CD4-positive, alpha-beta T cell treated with Interleukin-15 for 1 hour (primary cell): Measurements from ENCODE around the gene WDR38.
"Not testable (repeated sequence)": the region's sequence is repeated elsewhere in the genome, so short reads cannot be mapped to it uniquely, and the experiment has no call there.

Experiments
- DNase-seq: peaks from one replicate; pipeline ENCODE4 v3.0.0-alpha.2; 2020

WDR38 gene

DNA sequence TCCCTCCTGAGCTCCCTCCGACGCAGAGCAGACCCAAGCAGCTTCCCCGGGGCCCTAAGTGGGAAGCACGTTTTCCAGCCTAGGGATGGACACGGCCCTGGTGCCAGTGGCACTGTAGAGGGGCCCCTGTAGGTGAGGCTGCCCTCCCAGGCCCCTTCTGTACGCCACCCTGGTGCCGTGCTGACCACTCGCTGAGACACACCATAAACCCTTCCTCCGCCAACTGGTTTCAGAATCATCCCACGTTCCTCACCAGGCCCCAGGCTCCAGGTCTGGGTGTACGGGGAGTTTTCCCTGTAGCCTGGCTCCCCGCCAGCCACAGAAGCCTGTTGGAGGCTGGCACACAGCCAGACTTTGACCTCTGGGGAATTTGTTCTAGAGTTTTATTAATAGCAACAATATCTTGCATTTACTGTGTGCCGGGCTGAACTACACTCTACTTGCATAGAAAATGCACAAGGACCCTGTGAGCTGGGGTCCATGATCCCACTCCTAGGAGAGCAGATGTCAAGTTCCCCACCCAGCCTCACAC is 18.2 kb upstream of the WDR38 start:
- no peak for DNase-seq

DNA sequence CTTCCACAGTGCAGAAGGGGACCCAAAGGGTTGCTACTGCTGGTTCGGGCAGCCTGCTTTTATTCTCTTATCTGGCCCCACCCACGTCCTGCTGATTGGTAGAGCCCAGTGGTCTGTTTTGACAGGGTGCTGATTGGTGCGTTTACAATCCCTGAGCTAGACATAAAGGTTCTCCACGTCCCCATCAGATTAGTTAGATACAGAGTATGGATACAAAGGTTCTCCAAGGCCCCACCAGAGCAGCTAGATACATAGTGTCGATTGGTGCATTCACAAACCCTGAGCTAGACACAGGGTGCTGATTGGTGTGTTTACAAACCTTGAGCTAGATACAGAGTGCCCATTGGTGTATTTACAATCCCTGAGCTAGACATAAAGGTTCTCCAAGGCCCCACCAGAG is 15.1 kb upstream of the WDR38 start:
- DNase-seq: not testable (repeated sequence)

DNA sequence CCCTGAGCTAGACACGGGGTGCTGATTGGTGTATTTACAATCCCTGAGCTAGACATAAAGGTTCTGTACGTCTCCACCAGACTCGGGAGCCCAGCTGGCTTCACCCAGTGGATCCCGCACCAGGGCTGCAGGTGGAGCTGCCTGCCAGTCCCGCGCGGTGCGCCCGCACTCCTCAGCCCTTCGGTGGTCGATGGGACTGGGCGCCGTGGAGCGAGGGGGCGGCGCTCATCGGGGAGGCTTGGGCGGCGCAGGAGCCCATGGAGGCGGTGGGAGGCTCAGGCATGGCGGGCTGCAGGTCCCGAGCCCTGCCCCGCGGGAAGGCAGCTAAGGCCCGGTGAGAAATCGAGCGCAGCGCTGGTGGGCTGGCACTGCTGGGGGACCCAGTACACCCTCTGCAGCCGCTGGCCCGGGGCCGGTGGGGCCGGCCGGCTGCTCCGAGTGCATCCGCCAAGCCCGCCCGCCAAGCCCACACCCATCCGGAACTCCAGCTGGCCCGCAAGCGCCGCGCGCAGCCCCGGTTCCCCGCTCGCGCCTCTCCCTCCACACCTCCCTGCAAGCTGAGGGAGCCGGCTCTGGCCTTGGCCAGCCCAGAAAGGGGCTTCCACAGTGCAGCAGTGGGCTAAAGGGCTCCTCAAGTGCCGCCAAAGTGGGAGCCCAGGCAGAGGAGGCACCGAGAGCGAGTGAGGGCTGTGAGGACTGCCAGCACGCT is 14.5 kb upstream of the WDR38 start:
- not testable (repeated sequence) for DNase-seq

DNA sequence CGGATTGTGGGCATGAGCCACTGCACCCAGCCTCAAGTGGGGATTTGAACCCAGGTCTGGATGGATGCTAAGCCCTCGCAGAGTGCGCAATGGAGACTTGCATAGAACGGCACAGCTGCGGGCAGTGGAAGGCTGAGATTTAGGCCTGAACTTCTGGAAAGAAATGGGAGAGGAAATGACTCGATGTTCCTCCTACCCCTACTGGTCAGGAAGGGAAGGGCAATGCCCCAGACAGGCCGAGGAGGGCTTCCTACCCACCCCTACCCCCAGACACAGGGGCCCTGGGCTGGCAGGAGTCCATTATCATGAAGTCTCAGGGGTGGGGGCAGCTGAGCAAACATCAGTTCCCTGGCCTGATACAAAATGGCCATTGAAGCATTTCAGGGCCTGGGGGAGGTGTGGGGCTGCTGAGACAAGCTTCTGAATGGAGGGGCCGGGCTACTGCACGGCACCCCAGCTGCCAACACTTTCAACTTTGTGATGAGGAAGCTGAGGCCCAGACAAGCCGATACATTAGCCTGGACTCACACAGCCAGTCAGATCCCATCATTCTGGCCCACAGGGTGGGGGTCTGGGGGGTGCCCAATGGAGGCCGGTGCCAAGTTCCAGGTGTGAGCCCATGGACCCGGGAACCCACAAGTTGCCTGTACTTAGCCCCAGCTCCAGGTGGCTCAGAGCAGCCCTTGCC is 13.5 kb upstream of the WDR38 start:
- no peak for DNase-seq

GRCh38 chr9:124840300-124840833 is 12.9 kb upstream of the WDR38 start:
- DNase-seq: no peak

GRCh38 chr9:124841075-124841821 is 12.0 kb upstream of the WDR38 start:
- no peak for DNase-seq

- no peak for DNase-seq
These were observed 9.7 kb upstream of the WDR38 start for GRCh38 chr9:124843456-124844034.

DNA sequence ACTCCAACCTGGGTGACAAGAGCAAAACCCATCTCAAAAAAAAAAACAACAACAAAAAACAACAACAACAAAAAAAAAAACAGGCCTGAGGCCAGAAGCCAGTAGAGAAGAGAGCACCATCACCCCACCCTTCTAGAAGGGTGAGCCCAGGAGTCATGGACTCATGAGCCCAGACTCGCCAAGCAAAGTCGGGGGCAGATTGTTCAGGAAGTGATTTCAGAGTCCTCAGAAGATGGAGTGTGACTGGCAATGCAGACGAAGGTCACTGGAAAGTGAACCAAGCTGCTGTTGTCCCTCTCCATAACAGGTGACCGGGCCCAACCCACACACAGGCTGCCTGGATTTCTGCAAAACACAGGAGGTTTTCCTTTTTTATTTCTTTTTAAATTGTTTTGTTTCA is 9.0 kb upstream of the WDR38 start:
- DNase-seq: no peak

DNA sequence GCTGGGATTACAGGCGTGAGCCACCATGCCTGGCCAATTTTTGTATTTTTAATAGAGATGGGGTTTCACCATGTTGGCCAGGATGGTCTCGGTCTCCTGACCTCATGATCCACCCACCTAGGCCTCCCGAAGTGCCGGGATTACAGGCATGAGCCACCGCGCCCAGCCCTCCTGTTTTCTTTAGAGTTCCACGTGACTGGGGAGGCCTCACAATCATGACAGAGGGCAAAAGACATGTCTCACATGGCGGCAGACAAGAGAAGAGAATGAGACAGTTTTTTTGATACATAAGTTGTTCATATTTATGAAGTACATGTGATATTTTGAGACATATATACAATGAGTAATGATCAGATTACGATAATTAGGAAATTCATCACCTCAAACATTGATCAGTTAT is 6.8 kb upstream of the WDR38 start:
- not testable (repeated sequence) for DNase-seq

GRCh38 chr9:124846969-124847368 is 6.3 kb upstream of the WDR38 start:
- no peak for DNase-seq

DNA sequence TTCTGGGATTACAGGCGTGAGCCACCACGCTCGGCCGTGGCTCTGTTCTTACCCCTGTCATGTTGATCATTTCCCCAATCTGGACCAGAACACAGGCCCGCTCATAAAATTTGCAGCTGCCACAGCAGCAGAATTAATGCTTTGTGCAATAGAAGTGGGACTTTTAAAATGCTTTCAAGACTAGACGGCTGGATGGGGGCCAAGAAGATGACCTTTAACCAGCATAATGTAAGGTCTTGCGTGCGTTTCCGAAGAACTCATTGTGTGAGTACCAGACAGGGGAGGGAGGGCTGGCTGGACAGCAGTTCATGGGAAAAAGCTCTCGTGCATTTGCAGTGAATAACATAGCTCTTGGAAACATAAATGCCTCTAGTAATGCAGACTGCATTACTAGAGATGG is 3.5 kb upstream of the WDR38 start:
- no peak for DNase-seq

- DNase-seq: no peak
These were observed 985 bp upstream of the WDR38 start for GRCh38 chr9:124852121-124852828.

GRCh38 chr9:124853605-124854143 is 414 bp downstream of the WDR38 start:
- no peak for DNase-seq

DNA sequence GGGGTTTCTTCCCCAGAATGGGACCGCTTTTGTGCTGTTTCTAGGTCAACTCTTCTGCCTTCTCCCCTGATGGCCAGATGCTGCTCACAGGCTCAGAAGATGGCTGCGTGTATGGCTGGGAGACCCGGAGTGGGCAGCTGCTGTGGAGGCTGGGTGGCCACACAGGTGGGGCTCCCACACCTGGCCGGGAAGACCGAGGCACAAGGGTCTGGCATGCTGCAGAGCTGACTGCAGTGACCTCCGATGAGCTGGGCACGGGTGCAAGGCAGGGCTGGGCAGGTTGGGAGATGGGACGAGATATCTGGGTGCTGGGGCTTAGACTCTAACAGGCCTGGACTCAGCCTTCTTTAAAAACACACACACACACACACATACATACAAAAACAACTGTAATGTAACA is 901 bp downstream of the WDR38 start:
- DNase-seq: no peak

DNA sequence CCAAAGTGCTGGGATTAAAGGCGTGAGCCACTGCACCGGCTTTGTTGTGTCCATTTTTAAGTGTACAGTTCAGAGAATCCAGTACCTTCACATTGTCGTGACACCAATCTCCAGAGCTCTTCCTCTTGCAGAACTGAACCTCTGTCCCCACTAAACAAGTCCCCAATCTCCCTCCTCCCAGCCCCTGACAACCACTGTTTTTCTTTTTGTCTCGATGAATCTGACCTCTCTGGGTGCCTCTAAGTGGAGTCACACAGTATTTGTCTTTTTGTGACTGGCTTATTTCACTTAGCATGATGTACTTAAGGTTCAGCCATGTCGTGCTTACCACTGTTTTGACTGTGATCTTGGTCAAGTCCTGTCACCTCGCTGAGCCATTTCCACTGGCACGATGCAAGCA is 1.6 kb downstream of the WDR38 start:
- DNase-seq: no peak

DNA sequence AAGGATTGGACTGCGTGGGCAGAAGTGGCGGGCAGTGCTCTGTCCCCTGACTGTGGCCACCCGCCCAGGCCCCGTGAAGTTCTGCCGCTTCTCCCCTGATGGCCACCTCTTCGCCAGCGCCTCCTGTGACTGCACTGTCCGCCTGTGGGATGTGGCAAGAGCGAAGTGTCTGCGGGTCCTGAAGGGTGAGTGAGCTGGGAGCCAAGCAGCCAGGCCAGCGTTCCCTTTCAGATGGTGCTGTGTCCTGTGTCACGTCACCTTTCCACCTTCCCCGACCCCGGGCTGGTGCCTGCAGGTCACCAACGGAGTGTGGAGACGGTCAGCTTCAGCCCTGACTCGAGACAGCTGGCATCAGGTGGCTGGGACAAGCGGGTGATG is 2.3 kb downstream of the WDR38 start:
- DNase-seq: no peak

- no peak for DNase-seq
These were observed 2.9 kb downstream of the WDR38 start for GRCh38 chr9:124855944-124856765.

- DNase-seq: no peak
These were observed 4.4 kb downstream of the WDR38 start for GRCh38 chr9:124857533-124858162.

GRCh38 chr9:124858330-124859046 is 5.2 kb downstream of the WDR38 start:
- no peak for DNase-seq
